ENCODE measurements around the gene GARIN6. TPM values are rescaled to one million over a fixed set of nuclear protein-coding genes. Genes with fewer than 3 reads are reported as not detected.
A peak's percentile ranks its signal among the peaks of the same experiment; 100 is the strongest.
"Not testable (repeated sequence)": the region's sequence is repeated elsewhere in the genome, so short reads cannot be mapped to it uniquely, and the experiment has no call there.

GARIN6 gene
- total RNA-seq (ENCODE audit: insufficient read depth, low replicate concordance) = 0.24 TPM

GRCh38 chr12:99647453-99647852 is at the start of gene GARIN6:
Gene GARIN6, plus strand, starts transcription at chr12:99647753. Its CDS starts 422 bp downstream, at chr12:99648175.
- no peak for DNase-seq (ENCODE audit: low spot score)

- DNase-seq (ENCODE audit: low spot score) = no peak
Observed at GRCh38 chr12:99598785-99599184, 48.8 kb upstream of the GARIN6 start.

- DNase-seq (ENCODE audit: low spot score) = no peak
Observed at GRCh38 chr12:99600388-99600787, 47.2 kb upstream of the GARIN6 start.

- DNase-seq (ENCODE audit: low spot score) = no peak
Observed at GRCh38 chr12:99609455-99610181, 37.9 kb upstream of the GARIN6 start.

GRCh38 chr12:99611117-99611516 is 36.4 kb upstream of the GARIN6 start:
- no peak for DNase-seq (ENCODE audit: low spot score)

GRCh38 chr12:99611599-99611998 is 36.0 kb upstream of the GARIN6 start:
- DNase-seq (ENCODE audit: low spot score) = no peak

- DNase-seq (ENCODE audit: low spot score) = no peak
Observed at GRCh38 chr12:99618657-99619056, 28.9 kb upstream of the GARIN6 start.

GRCh38 chr12:99619389-99620158 is 28.0 kb upstream of the GARIN6 start:
- no peak for DNase-seq (ENCODE audit: low spot score)

- no peak for DNase-seq (ENCODE audit: low spot score)
Observed at GRCh38 chr12:99620159-99620479, 27.4 kb upstream of the GARIN6 start.

- not testable (repeated sequence) for DNase-seq (ENCODE audit: low spot score)
Observed at GRCh38 chr12:99624591-99624990, 23.0 kb upstream of the GARIN6 start.

GRCh38 chr12:99627459-99627858 is 20.1 kb upstream of the GARIN6 start:
- no peak for DNase-seq (ENCODE audit: low spot score)

- DNase-seq (ENCODE audit: low spot score) = no peak
Observed at GRCh38 chr12:99644629-99645028, 2.9 kb upstream of the GARIN6 start.

- DNase-seq (ENCODE audit: low spot score) = no peak
Observed at GRCh38 chr12:99648183-99648582, 630 bp downstream of the GARIN6 start.

- DNase-seq (ENCODE audit: low spot score) = no peak
Observed at GRCh38 chr12:99649551-99649950, 2.0 kb downstream of the GARIN6 start.

GRCh38 chr12:99658671-99659349 is 11.3 kb downstream of the GARIN6 start:
- DNase-seq (ENCODE audit: low spot score) = peak; percentile 2

GRCh38 chr12:99670635-99671034 is 23.1 kb downstream of the GARIN6 start:
- DNase-seq (ENCODE audit: low spot score) = no peak

- no peak for DNase-seq (ENCODE audit: low spot score)
Observed at GRCh38 chr12:99680276-99680675, 32.7 kb downstream of the GARIN6 start.

GRCh38 chr12:99686142-99686541 is 38.6 kb downstream of the GARIN6 start:
- no peak for DNase-seq (ENCODE audit: low spot score)

- no peak for DNase-seq (ENCODE audit: low spot score)
Observed at GRCh38 chr12:99695050-99695449, 47.5 kb downstream of the GARIN6 start.

Measured in umbilical cord (tissue), 2 donors.